Activated T-helper 1 cell treated with anti-CD3 and anti-CD28 coated beads, Interleukin-12 subunit alpha, Interleukin-12 subunit beta, Interleukin-2, Interleukin-4 antibody, amounts not matched to agents 30 ng/mL and 10 ng/mL and 1 ng/mL, durations not matched to agents 14 hours and 24 hours and 36 hours (primary cell): ENCODE measurements around the gene SP8. TPM values are rescaled to one million over a fixed set of nuclear protein-coding genes. Genes with fewer than 3 reads are reported as not detected.

Source experiments
- DNase-seq: peaks from one replicate; pipeline ENCODE4 v3.0.0; 2021; ENCODE audit warnings: low spot score
- H3K27ac Mint-ChIP-seq: one replicate; pipeline ENCODE4 v1.8.0; 2021; ENCODE audit warnings: mild to moderate bottlenecking, mixed read lengths
- H3K27me3 Mint-ChIP-seq: one replicate; pipeline ENCODE4 v1.8.0; 2022; ENCODE audit warnings: mild to moderate bottlenecking, moderate library complexity, mixed read lengths; ENCODE audit not compliant: insufficient read depth
- H3K36me3 Mint-ChIP-seq: one replicate; pipeline ENCODE4 v1.8.0; 2021; ENCODE audit warnings: low read depth, mixed read lengths
- H3K4me1 Mint-ChIP-seq: one replicate; pipeline ENCODE4 v1.8.0; 2021; ENCODE audit warnings: low read depth, mixed read lengths
- H3K4me3 Mint-ChIP-seq: one replicate; pipeline ENCODE4 v1.8.0; 2021; ENCODE audit warnings: mild to moderate bottlenecking, moderate library complexity, mixed read lengths
- H3K9me3 Mint-ChIP-seq: one replicate; pipeline ENCODE4 v1.8.0; 2021; ENCODE audit warnings: mixed read lengths
- intact Hi-C: fragments of 100-400 bp; cut with micrococcal nuclease; formaldehyde crosslinking; loops from one replicate; pipeline ENCODE4 v1.15.1; 2024
- total RNA-seq: library from RNA; stranded (reverse); gene quantifications from 2 replicates; pipeline ENCODE4 v1.2.3, GENCODE V29; 2022

SP8 gene
- total RNA-seq, 1 donor from 2014 or later, result not detected

- no peaks in the 10 kb centered on the region for H3K9me3 Mint-ChIP-seq
- H3K4me1 Mint-ChIP-seq, result no peaks in the 10 kb centered on the region
- intact Hi-C loops, result no loop called here
- H3K27me3 Mint-ChIP-seq, result no peaks in the 10 kb centered on the region
- no peak overlapping the region for H3K4me3 Mint-ChIP-seq
- H3K27ac Mint-ChIP-seq, result no peak overlapping the region
- DNase-seq, result no peak
- no peaks in the 10 kb centered on the region for H3K36me3 Mint-ChIP-seq
Measured at GRCh38 chr7:20738518-20739481, 47.9 kb downstream of the SP8 start.

GRCh38 chr7:20737840-20738448 is 48.7 kb downstream of the SP8 start:
- no peaks in the 10 kb centered on the region for H3K4me1 Mint-ChIP-seq
- no peaks in the 10 kb centered on the region for H3K27me3 Mint-ChIP-seq
- H3K4me3 Mint-ChIP-seq, result no peak overlapping the region
- no peak for DNase-seq
- intact Hi-C loops, result no loop called here
- H3K27ac Mint-ChIP-seq, result no peak overlapping the region
- no peaks in the 10 kb centered on the region for H3K36me3 Mint-ChIP-seq
- no peaks in the 10 kb centered on the region for H3K9me3 Mint-ChIP-seq

- intact Hi-C loops, result no loop called here
- no peaks in the 10 kb centered on the region for H3K27me3 Mint-ChIP-seq
- DNase-seq, result no peak
- H3K27ac Mint-ChIP-seq, result no peak overlapping the region
- H3K4me3 Mint-ChIP-seq, result no peak overlapping the region
- H3K4me1 Mint-ChIP-seq, result no peaks in the 10 kb centered on the region
- H3K36me3 Mint-ChIP-seq, result no peaks in the 10 kb centered on the region
- H3K9me3 Mint-ChIP-seq, result no peaks in the 10 kb centered on the region
Measured at GRCh38 chr7:20735346-20736065, 51.2 kb downstream of the SP8 start.

Other genes with a start within 250 kb of the SP8 start
- not detected in 2 replicates for gene ABCB5, start 171.2 kb downstream of the SP8 start, total RNA-seq